Occipital lobe (tissue), 2 donors: ENCODE results near the gene SRGAP1. TPM values are rescaled to one million over a fixed set of nuclear protein-coding genes. Genes with fewer than 3 reads are reported as not detected.
"Not testable (repeated sequence)": the region's sequence is repeated elsewhere in the genome, so short reads cannot be mapped to it uniquely, and the experiment has no call there.

ENCODE experiments used
- DNase-seq: peaks from one replicate; lab custom pipeline; 2025; lab: John Stamatoyannopoulos, UW
- total RNA-seq: library from RNA; depleted of rRNA; stranded (reverse); fragments of >200 nt; gene quantifications from one replicate; pipeline ENCODE4 v1.2.3, GENCODE V29; 2014

SRGAP1 gene
- total RNA-seq, 1 donor from 2014 or later: 40.7 TPM

GRCh38 chr12:64004641-64005040 is 160.1 kb downstream of the SRGAP1 start:
- DNase-seq: no peak

- no peak for DNase-seq
Measured at GRCh38 chr12:64006211-64006825, 161.8 kb downstream of the SRGAP1 start.

- no peak for DNase-seq
Measured at GRCh38 chr12:64007853-64008252, 163.4 kb downstream of the SRGAP1 start.

GRCh38 chr12:64008596-64008995 is 164.1 kb downstream of the SRGAP1 start:
- no peak for DNase-seq

- no peak for DNase-seq
Measured at GRCh38 chr12:64009321-64010068, 165.0 kb downstream of the SRGAP1 start.

GRCh38 chr12:64010069-64010686 is 165.7 kb downstream of the SRGAP1 start:
- DNase-seq: no peak

- no peak for DNase-seq
Measured at GRCh38 chr12:64016521-64016920, 172.0 kb downstream of the SRGAP1 start.

GRCh38 chr12:64018116-64018515 is 173.6 kb downstream of the SRGAP1 start:
- DNase-seq: not testable (repeated sequence)

- DNase-seq: no peak
Measured at GRCh38 chr12:64018524-64018923, 174.0 kb downstream of the SRGAP1 start.

- no peak for DNase-seq
Measured at GRCh38 chr12:64019101-64019500, 174.6 kb downstream of the SRGAP1 start.

- DNase-seq: no peak
Measured at GRCh38 chr12:64019654-64020053, 175.2 kb downstream of the SRGAP1 start.

GRCh38 chr12:64025174-64025958 is 180.9 kb downstream of the SRGAP1 start:
- DNase-seq: no peak

- DNase-seq: no peak
Measured at GRCh38 chr12:64027311-64027710, 182.8 kb downstream of the SRGAP1 start.

- DNase-seq: no peak
Measured at GRCh38 chr12:64028541-64028940, 184.0 kb downstream of the SRGAP1 start.

GRCh38 chr12:64029013-64029857 is 184.7 kb downstream of the SRGAP1 start:
- DNase-seq: no peak

GRCh38 chr12:64030155-64030554 is 185.7 kb downstream of the SRGAP1 start:
- DNase-seq: no peak

- not testable (repeated sequence) for DNase-seq
Measured at GRCh38 chr12:64034056-64034455, 189.6 kb downstream of the SRGAP1 start.

GRCh38 chr12:64034901-64035576 is 190.5 kb downstream of the SRGAP1 start:
- no peak for DNase-seq

- no peak for DNase-seq
Measured at GRCh38 chr12:64036414-64036813, 191.9 kb downstream of the SRGAP1 start.

GRCh38 chr12:64039281-64039871 is 194.9 kb downstream of the SRGAP1 start:
- DNase-seq: no peak
